ENCODE data around the gene KCNJ14.

The KCNJ14 gene

GRCh38 chr19:48498595-48499311 is 43.4 kb downstream of the KCNJ14 start:
- no peak for DNase-seq (ENCODE audit: extremely low read depth, low read depth)
- H3K4me3 ChIP-seq (replicated peaks; ENCODE audit: low read depth, low read length): no peak overlapping the region
- no peak for TF ChIP-seq CTCF (IDR thresholded peaks at IDR 0.05; ENCODE audit: low read depth, low read length, missing control alignments)

GRCh38 chr19:48499316-48500090 is 44.1 kb downstream of the KCNJ14 start:
- no peak for TF ChIP-seq CTCF (IDR thresholded peaks at IDR 0.05; ENCODE audit: low read depth, low read length, missing control alignments)
- DNase-seq (ENCODE audit: extremely low read depth, low read depth): no peak
- H3K4me3 ChIP-seq (replicated peaks; ENCODE audit: low read depth, low read length): no peak overlapping the region

GRCh38 chr19:48500830-48501493 is 45.6 kb downstream of the KCNJ14 start:
- no peak for DNase-seq (ENCODE audit: extremely low read depth, low read depth)
- H3K4me3 ChIP-seq (replicated peaks; ENCODE audit: low read depth, low read length): no peak overlapping the region
- TF ChIP-seq CTCF (IDR thresholded peaks at IDR 0.05; ENCODE audit: low read depth, low read length, missing control alignments): no peak

- no peak for DNase-seq (ENCODE audit: extremely low read depth, low read depth)
- TF ChIP-seq CTCF (IDR thresholded peaks at IDR 0.05; ENCODE audit: low read depth, low read length, missing control alignments): no peak
- no peak overlapping the region for H3K4me3 ChIP-seq (replicated peaks; ENCODE audit: low read depth, low read length)
These were observed 46.3 kb downstream of the KCNJ14 start for GRCh38 chr19:48501494-48502349.

GRCh38 chr19:48502350-48503018 is 47.1 kb downstream of the KCNJ14 start:
- no peak for DNase-seq (ENCODE audit: extremely low read depth, low read depth)
- H3K4me3 ChIP-seq (replicated peaks; ENCODE audit: low read depth, low read length): no peak overlapping the region
- no peak for TF ChIP-seq CTCF (IDR thresholded peaks at IDR 0.05; ENCODE audit: low read depth, low read length, missing control alignments)

All from HFF-Myc (cell line).